GM23338 (cell line): ENCODE results near the gene CACNA1D. TPM values are rescaled to one million over a fixed set of nuclear protein-coding genes. Genes with fewer than 3 reads are reported as not detected.

ENCODE experiments used
- ATAC-seq: fragments of 200-7000 bp; cut with Tn5 transposase; 3 replicates; pipeline ENCODE4 v1.9.1; 2020
- DNase-seq: peaks from one replicate; pipeline ENCODE4 v3.0.0-alpha.2; 2015; ENCODE audit warnings: low spot score
- H2AFZ ChIP-seq: fragments of 200-600 bp; sonication (generic); 2 replicates; pipeline ENCODE4 v1.8.0; 2016; ENCODE audit warnings: antibody characterized with exemption, mild to moderate bottlenecking, moderate library complexity
- H3F3A ChIP-seq: fragments of 200-600 bp; sonication (generic); replicated peaks from 2 replicates; pipeline ENCODE4 v1.8.0; 2017; ENCODE audit warnings: antibody characterized with exemption, mixed run types, low read depth
- H3K27ac ChIP-seq: fragments of 200-600 bp; sonication (generic); 2 replicates; pipeline ENCODE4 v1.6.1; 2016; ENCODE audit warnings: low read depth
- H3K27me3 ChIP-seq: fragments of 200-600 bp; sonication (generic); 2 replicates; pipeline ENCODE4 v1.8.0; 2016; ENCODE audit warnings: mild to moderate bottlenecking, mixed run types, moderate library complexity; ENCODE audit not compliant: insufficient read depth
- H3K36me3 ChIP-seq: fragments of 200-600 bp; sonication (generic); 2 replicates; pipeline ENCODE4 v1.8.0; 2016; ENCODE audit warnings: mild to moderate bottlenecking; ENCODE audit not compliant: insufficient read depth
- H3K4me1 ChIP-seq: fragments of 200-600 bp; sonication (generic); 2 replicates; pipeline ENCODE4 v1.8.0; 2016; ENCODE audit warnings: mild to moderate bottlenecking, moderate library complexity; ENCODE audit not compliant: insufficient read depth
- H3K4me2 ChIP-seq: fragments of 200-600 bp; sonication (generic); 2 replicates; pipeline ENCODE4 v1.7.1; 2017; ENCODE audit warnings: mixed run types
- H3K4me3 ChIP-seq: fragments of 200-600 bp; sonication (generic); 2 replicates; pipeline ENCODE4 v1.6.1; 2016; ENCODE audit warnings: mixed run types
- H3K79me2 ChIP-seq: fragments of 200-600 bp; sonication (generic); replicated peaks from 2 replicates; pipeline ENCODE4 v1.8.0; 2017; ENCODE audit warnings: mild to moderate bottlenecking; ENCODE audit not compliant: insufficient read depth
- H3K9me2 ChIP-seq: fragments of 200-600 bp; sonication (generic); 2 replicates; pipeline ENCODE4 v1.8.0; 2017; ENCODE audit not compliant: insufficient read depth
- H4K20me1 ChIP-seq: fragments of 200-600 bp; sonication (generic); replicated peaks from 2 replicates; pipeline ENCODE4 v1.8.0; 2017; ENCODE audit warnings: mild to moderate bottlenecking; ENCODE audit not compliant: insufficient read depth
- H3K27ac Mint-ChIP-seq: 2 replicates; pipeline ENCODE4 v1.8.0; 2020; ENCODE audit warnings: inconsistent platforms, mild to moderate bottlenecking, moderate library complexity, mixed read lengths
- H3K27me3 Mint-ChIP-seq: 3 replicates; pipeline ENCODE4 v1.8.0; 2022; ENCODE audit warnings: low read depth, mild to moderate bottlenecking, moderate library complexity, mixed read lengths, inconsistent platforms; ENCODE audit not compliant: insufficient read depth, poor library complexity
- H3K36me3 Mint-ChIP-seq: 3 replicates; pipeline ENCODE4 v1.8.0; 2021; ENCODE audit warnings: low read depth, mild to moderate bottlenecking, inconsistent platforms, moderate library complexity, mixed read lengths
- H3K4me1 Mint-ChIP-seq: 3 replicates; pipeline ENCODE4 v1.8.0; 2020; ENCODE audit warnings: mild to moderate bottlenecking, inconsistent platforms, mixed read lengths
- H3K4me3 Mint-ChIP-seq: 3 replicates; pipeline ENCODE4 v1.8.0; 2021; ENCODE audit warnings: moderate library complexity, mild to moderate bottlenecking, inconsistent platforms, mixed read lengths
- H3K9me3 Mint-ChIP-seq: 3 replicates; pipeline ENCODE4 v1.8.0; 2020; ENCODE audit warnings: moderate library complexity, mild to moderate bottlenecking, inconsistent platforms, mixed read lengths
- CREB1 ChIP-seq: fragments of 250-450 bp; sonication (Bioruptor Pico); IDR thresholded peaks from 2 replicates; pipeline ENCODE4 v1.5.0; 2020; ENCODE audit warnings: low read depth, mild to moderate bottlenecking, moderate library complexity
- EZH2 ChIP-seq: fragments of 200-600 bp; sonication (generic); IDR thresholded peaks from one replicate; pipeline ENCODE4 v1.8.0; 2017; ENCODE audit warnings: antibody characterized with exemption, mild to moderate bottlenecking, low read depth; ENCODE audit not compliant: unreplicated experiment
- ZNF114 ChIP-seq: fragments of 250-450 bp; sonication (Bioruptor Pico); IDR thresholded peaks from 2 replicates; pipeline ENCODE4 v1.5.0; 2020; ENCODE audit warnings: mild to moderate bottlenecking, moderate library complexity
- polyA plus RNA-seq: library from polyadenylated mRNA; unstranded; fragments of >200 nt; fragmentation: Nextera tagmentation; extraction: Ambion mirVana; gene quantifications from 2 replicates; pipeline ENCODE4 v1.2.1, GENCODE V29; 2016
- total RNA-seq: library from RNA; depleted of rRNA; stranded (reverse); fragments of >200 nt; shearing (Covaris generic); gene quantifications from 2 replicates; pipeline ENCODE4 v1.2.3, GENCODE V29; 2014
- TF ChIP-seq, protein P1 (sequence below): IDR thresholded peaks from one replicate; pipeline ENCODE4 v1.6.1; 2018; ENCODE audit warnings: antibody characterized with exemption; ENCODE audit not compliant: unreplicated experiment
- TF ChIP-seq, protein P2 (sequence below): IDR thresholded peaks from 2 replicates; pipeline ENCODE4 v1.6.1; 2016; ENCODE audit warnings: antibody characterized with exemption
- TF ChIP-seq, protein P3 (sequence below), 2 experiments: fragments of 200-600 bp in 1 of 2; sonication (generic) in 1 of 2; conservative IDR thresholded peaks; 2 replicates each; pipeline versions ENCODE4 v1.5.1 to v1.6.1; 2016 to 2017; ENCODE audit warnings: antibody characterized with exemption in 2 of 2, low read depth in 2 of 2, mild to moderate bottlenecking in 2 of 2, moderate library complexity in 1 of 2

The CACNA1D gene
- total and polyA plus RNA-seq, 2 experiments from 2014 or later, result 1.7 to 1.8 TPM

DNA sequence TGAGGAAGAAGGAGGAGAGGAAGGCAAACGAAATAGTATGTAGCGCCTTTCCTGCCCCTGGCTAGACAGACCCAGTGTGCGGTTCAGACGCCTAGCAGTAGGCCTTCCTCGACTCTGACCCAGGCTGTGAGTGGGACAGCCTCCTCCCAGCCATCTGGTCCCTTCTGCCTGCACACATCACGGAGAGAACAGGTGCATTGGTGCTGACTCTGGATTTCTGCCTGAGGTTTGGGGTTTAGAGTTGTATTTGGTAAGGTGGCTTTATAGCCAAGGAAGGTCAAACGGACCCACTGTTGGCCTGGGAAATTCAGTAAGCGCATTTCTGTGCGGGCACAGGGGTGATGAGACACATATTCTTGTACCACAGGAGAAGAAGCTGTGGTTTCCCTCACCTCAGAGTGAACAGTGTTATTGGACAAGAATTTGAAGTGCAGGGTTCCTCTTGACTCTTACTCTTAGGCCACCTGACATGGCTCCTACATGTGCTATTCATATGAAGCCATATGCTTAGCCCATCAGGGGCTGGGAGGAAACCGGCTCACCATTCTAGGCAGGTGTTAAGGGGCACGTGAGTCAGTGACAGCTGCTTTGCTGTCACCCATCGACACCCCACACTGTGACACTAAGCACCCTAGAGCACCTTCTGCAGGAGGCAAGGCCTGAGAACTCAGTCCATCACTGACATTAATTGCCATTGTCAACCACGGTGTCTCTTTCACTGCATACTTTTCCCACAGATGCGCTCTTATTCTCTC, 208.5 kb downstream of the CACNA1D start (continued):
- TF ChIP-seq, protein P1, sequence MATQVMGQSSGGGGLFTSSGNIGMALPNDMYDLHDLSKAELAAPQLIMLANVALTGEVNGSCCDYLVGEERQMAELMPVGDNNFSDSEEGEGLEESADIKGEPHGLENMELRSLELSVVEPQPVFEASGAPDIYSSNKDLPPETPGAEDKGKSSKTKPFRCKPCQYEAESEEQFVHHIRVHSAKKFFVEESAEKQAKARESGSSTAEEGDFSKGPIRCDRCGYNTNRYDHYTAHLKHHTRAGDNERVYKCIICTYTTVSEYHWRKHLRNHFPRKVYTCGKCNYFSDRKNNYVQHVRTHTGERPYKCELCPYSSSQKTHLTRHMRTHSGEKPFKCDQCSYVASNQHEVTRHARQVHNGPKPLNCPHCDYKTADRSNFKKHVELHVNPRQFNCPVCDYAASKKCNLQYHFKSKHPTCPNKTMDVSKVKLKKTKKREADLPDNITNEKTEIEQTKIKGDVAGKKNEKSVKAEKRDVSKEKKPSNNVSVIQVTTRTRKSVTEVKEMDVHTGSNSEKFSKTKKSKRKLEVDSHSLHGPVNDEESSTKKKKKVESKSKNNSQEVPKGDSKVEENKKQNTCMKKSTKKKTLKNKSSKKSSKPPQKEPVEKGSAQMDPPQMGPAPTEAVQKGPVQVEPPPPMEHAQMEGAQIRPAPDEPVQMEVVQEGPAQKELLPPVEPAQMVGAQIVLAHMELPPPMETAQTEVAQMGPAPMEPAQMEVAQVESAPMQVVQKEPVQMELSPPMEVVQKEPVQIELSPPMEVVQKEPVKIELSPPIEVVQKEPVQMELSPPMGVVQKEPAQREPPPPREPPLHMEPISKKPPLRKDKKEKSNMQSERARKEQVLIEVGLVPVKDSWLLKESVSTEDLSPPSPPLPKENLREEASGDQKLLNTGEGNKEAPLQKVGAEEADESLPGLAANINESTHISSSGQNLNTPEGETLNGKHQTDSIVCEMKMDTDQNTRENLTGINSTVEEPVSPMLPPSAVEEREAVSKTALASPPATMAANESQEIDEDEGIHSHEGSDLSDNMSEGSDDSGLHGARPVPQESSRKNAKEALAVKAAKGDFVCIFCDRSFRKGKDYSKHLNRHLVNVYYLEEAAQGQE, result no peak
- TF ChIP-seq EZH2, result no peak
- TF ChIP-seq, protein P2, sequence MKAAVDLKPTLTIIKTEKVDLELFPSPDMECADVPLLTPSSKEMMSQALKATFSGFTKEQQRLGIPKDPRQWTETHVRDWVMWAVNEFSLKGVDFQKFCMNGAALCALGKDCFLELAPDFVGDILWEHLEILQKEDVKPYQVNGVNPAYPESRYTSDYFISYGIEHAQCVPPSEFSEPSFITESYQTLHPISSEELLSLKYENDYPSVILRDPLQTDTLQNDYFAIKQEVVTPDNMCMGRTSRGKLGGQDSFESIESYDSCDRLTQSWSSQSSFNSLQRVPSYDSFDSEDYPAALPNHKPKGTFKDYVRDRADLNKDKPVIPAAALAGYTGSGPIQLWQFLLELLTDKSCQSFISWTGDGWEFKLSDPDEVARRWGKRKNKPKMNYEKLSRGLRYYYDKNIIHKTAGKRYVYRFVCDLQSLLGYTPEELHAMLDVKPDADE, result no peak
- no peak for TF ChIP-seq ZNF114

DNA sequence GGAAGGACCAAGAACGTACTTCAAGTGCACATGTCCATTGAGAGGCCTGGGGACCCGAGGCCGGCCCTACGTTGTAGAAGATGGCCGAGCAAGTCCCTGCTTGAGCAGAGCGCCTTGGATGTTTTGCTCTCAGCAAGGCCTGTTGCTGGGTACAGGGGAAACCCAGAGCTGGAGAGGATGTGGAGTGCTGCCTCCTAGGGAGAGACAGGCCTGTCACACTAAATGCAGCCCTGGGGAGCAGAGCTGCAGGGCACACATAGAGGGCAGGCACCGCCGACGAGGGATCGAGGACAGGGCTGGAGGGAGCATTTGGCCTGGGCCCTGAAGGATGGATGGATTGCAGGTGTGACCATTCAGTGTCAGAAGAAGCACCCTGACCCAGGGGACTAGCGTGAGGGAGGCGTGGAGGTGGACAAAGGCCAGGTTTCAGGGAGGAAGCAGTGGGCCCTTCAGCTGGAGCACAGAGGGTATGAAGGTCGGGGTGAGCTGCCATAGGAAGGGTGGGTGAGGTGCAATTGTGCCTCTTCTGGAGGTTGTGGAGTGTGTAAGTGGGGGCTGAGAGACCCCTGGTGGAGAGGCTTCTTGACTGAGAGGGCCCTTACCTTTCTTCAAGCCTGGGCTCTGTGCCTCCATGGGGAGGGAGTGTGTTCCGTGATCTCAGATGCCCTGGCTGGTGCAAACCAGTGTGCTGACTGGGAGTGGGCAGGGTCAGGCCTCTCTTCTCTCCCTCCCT, 209.4 kb downstream of the CACNA1D start:
- no peaks in the 10 kb centered on the region for H3K36me3 Mint-ChIP-seq
- 0 out of 2 replicates have a peak overlapping the region, but pooled peaks have one; percentile 34 for H3K27ac Mint-ChIP-seq
- no peaks in the 10 kb centered on the region for H3K27me3 Mint-ChIP-seq
- no peaks in the 10 kb centered on the region for H3K9me3 Mint-ChIP-seq
- Histone ChIP-seq H3K4me1 (no peaks in the 10 kb centered on the region), H3K27ac (no peak overlapping the region), H4K20me1 (no peaks in the 10 kb centered on the region), H3K79me2 (no peaks in the 10 kb centered on the region), H3K4me2 (no peak overlapping the region), H3K4me3 (no peak overlapping the region), H3F3A (no peaks in the 10 kb centered on the region), H3K27me3 (no peaks in the 10 kb centered on the region), H3K36me3 (no peaks in the 10 kb centered on the region), H3K9me2 (no peaks in the 10 kb centered on the region), H2AFZ (no peak overlapping the region)
- no peak overlapping the region for H3K4me3 Mint-ChIP-seq
- H3K4me1 Mint-ChIP-seq, result peaks cover 14% of the 10 kb centered on the region
- DNase-seq, result no peak
- peak; percentile 69 for ATAC-seq
- TF ChIP-seq, protein P1, result no peak
- TF ChIP-seq CREB1 (CRISPR knock-in tag), result no peak
- TF ChIP-seq, protein P3, sequence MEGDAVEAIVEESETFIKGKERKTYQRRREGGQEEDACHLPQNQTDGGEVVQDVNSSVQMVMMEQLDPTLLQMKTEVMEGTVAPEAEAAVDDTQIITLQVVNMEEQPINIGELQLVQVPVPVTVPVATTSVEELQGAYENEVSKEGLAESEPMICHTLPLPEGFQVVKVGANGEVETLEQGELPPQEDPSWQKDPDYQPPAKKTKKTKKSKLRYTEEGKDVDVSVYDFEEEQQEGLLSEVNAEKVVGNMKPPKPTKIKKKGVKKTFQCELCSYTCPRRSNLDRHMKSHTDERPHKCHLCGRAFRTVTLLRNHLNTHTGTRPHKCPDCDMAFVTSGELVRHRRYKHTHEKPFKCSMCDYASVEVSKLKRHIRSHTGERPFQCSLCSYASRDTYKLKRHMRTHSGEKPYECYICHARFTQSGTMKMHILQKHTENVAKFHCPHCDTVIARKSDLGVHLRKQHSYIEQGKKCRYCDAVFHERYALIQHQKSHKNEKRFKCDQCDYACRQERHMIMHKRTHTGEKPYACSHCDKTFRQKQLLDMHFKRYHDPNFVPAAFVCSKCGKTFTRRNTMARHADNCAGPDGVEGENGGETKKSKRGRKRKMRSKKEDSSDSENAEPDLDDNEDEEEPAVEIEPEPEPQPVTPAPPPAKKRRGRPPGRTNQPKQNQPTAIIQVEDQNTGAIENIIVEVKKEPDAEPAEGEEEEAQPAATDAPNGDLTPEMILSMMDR (conservative IDR thresholded peaks at IDR 0.05; ENCODE audit: low read depth in 2 of 2), result peak in 1 of 2 experiments; percentile 30; a peak in 2 of 4 replicates
